Endometrium (tissue), 2 donors: ENCODE results near the gene MAP1LC3C.

ENCODE experiments used
- FAIRE-seq: peaks from 2 replicates; lab custom pipeline; 2012; peaks lifted over from hg19 to GRCh38; lab: Jason Lieb, UNC
- donor health status: control.
- donor health status: control.

The MAP1LC3C gene

DNA sequence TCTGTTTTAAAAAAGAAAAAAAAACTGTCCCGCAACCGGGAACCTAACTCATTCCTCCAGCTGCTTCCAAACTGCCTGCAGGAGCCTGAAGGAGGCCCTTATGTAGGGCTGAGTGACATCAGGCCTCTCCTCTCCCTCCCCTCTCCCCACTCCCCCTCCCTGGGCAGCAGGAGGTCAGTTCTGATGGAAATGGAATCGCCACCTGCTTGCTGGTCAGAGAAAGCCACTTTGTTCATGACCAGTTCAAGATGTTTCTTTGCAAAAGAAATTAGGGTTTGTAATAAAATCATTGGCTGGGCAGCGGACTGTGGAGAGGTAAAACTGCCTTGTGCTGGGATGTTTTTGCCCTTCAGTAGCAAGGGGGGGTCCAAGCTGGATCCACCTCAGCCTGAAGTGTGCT, at the start of gene MAP1LC3C:
Gene MAP1LC3C, minus strand, starts transcription at position 73 of the 400 bp plus-strand sequence. CDS start 90 bp downstream, outside the sequence.
- FAIRE-seq = no peak

DNA sequence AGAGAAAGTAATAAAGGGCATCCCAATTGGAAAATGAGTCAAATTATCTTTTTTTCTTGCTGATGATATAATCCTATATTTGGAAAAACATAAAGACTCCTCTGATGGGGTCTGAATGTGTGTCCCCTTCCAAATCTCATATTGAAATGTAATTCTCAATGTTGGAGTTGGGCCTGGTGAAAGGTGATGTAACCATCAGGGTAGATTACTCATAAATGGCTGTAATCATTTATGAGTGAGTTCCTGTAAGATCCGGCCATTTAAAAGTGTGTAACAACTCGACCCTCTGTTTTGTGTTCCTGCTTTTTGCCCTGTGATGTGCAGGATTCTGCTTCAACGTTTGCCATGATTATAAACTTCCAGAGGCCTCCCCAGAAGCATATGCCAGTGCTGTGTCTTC, 44.3 kb upstream of the MAP1LC3C start:
- no peak for FAIRE-seq

DNA sequence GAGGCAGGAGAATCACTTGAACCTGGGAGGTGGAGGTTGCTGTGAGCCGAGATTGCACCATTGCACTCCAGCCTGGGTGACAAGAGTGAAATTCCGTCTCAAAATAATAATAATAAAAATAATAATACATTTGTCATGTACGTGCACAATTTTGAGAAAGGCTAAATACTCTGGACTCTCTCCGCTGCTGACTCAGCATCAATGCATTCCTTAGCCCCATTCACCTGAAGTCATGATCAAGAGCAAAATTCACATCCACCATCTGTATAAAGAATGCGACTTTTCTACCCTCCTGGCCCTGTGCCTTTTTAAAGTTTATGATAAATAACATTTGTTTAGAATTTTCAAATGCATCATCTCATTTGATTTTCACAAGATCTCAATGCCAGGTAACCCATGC, 35.5 kb upstream of the MAP1LC3C start:
- no peak for FAIRE-seq

DNA sequence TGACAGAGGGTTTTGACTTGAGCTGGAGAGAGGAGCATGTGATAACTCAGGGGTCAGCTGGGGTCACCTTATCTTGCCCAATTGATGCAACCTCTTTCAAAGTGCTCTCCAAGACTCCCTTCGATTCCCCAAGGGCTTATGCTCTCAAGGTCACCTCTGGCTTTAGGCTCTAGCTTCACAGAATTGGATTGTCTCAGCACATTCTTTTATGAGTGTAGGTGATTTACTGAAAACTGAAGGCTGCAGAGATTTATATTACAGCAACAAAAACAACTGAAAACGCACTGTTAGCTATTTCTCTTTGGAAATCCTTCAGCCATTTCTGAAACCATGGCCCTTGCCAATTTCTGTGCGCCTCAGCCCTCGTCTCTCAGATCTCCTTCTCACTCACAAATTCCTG, 34.5 kb upstream of the MAP1LC3C start:
- no peak for FAIRE-seq

DNA sequence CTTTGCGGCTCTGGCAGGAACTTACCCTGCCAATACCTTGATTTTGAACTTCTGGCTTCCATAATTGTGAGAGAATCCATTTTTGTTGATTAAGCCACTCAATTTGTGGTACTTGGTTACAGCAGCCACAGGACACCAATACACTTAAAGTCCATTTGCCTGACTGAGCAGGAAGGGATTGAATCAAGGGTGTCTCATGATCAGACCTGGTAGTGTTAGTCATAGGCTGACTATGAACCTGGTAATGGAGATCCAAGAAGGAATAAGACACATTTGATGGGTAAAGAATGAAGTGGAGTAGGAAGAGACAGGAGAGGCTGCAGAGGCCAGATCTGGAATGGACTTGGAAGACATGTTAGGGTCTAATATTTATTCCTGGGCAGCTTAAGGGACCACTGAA, 31.2 kb upstream of the MAP1LC3C start:
- no peak for FAIRE-seq

DNA sequence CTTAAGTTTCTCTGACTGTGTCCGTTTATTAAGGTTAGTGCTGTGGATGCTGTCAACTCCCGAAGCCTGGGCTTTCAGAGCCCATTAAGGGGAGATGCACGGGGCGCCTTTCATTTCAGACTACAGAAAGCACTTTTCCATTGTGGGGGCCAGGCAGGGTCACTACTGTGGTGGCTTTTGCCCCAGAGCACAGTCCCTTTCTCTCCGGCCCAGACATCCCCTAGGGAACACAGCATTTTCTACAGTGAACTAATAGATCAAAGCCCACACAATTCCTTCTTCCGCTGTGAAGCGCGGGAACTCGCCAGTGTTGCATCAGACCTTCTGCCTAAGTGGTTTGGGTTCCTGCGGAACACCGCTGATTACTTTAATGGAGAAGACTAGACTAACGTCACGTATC, 26.8 kb upstream of the MAP1LC3C start:
- no peak for FAIRE-seq

DNA sequence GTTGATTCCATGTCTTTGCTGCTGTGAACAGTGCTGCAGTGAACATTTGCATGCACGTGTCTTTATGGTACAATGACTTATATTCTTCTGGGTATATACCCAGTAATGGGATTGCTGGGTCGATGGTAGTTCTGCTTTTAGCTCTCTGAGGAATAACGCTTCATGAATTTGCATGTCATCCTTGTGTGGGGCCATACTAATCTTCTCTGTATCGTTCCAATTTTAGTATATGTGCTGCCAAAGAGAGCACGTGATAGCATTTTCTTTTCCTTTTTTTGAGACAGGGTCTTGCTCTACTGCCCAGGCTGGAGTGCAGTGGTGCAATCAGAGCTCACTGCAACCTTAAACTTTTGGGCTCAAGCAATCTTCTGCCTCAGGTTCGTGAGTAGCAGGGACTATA, 24.9 kb upstream of the MAP1LC3C start:
- FAIRE-seq = no peak

DNA sequence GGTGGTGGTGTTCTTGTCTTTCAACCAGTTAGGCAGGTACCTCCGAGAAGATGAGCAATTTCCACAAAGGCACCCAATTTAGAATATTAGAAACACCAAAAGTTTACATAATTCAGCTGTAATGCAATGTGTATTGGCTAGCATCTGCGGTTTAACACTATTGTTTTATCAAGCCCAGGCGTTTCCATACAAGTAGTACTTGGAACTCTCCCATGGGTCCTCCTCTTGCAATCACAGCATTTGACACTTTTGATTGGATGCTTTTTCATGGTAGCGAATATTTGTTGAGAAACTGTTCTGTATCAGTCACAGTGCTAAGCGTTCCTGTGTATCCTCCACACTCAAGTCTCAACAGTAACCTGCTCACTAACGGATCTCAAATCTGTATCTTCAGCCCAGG, 20.1 kb upstream of the MAP1LC3C start:
- no peak for FAIRE-seq

DNA sequence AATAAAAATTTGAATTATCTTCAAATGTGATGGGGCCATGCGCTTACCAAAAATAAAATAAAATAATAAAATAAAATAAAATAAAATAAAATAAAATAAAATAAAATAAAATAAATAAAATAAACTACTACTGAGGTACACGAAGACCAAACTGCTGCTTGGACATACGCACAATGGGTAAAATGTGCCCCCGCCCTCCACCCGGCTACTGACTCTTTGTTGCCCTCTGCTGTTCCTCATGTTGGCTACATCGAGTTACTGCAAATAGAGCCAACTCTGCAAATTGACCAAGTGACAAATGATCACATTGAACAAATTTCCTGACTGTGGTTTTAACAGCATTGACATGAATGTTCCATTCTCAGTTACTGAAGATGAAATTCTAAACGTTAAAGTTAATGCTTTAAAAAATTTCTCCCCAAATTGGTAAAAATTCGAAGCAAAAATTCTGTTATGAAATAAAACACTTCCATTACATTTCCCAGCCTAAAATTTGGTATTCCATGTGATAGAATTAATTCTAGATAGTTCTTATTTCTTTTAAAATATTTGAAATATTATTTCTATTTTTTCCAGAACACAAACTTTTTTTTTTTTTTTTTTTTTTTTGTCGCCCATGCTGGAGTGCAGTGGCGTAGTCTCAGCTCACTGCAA, 18.8 kb upstream of the MAP1LC3C start:
- no peak for FAIRE-seq

DNA sequence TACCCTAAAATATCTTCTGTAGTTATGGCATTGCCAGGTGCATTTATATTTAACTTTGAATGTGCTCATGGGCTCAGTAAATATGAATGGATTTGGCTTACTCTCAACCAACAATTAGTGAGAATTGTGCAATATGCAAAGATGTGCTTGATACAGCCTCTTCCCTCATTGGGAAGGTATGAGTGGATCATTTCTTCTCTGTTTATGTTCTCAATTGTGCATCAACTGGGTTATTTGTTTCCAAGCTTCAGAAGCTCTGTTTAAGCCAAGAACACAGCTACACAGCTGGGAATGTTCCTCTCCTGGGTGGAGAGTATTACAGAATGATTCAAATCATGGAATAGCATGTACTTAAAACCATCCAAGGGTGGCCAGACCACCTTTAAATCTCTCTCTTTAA, 17.6 kb upstream of the MAP1LC3C start:
- FAIRE-seq = no peak

DNA sequence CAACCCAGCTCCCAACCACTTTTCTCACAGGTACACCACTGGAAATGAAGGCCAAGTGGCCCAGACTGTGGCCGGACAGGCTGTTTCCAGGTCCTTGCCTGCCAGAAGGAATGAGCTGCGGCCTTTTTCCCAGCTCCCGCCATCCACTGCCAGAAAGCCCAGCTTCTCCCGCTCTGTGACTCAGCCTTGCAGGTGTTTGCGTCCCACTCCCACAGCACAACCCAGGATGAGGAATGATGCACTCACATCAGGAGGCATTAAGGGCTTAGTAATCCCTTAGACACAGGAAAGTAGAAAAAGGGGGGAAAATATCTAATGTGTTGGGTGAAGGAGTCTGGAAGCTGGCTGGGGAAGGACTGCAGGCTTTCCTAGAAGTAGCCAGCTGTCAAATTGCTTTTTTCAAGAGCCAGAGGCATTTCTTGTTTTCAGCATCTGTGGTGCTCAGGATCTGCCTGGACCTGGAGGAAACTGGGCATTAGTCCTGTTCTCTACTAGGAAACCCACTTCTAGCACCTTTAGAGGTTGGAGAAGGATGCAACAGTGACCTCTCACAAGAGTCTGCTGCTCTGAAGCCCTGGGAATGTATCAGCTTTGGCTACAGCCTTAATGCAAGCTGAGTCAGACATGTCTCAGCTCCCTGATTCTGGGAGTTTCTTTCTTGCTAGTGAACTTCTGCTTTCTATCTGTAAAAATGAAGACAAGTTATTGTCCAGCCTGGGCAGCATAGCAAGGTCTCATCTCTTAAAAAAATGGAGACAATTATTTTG, 13.2 kb upstream of the MAP1LC3C start:
- FAIRE-seq = no peak

DNA sequence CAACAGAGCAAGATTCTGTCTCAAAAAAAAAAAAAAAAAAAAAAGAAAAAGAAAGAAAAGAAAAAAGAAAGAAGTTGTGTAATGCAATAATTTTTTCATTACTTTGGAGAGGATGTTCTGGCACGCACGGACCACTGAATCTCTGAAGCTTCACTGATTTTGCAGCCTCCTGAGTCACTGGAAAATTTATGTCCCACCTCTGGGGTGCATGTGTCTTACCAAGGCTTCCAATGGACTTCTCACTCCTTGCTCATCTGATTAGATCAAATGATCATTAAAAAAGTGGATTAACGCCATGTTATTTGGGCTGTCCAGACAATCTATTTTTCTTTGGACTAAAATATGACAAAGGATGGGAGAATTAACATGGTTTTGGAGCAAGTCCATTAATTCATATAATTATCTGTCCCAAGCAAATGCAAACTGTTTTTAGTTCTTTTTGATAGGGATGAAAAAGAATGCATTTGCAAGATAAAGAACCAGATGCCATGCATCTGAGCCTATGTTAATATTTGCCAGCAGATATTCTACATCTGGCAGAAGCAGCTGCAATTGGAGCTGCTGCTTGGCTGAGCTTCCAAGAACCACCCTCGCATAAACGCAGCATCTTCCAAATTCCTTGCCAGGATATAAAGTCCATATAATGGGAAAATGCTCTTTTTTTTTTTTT, 10.1 kb upstream of the MAP1LC3C start:
- FAIRE-seq = no peak

DNA sequence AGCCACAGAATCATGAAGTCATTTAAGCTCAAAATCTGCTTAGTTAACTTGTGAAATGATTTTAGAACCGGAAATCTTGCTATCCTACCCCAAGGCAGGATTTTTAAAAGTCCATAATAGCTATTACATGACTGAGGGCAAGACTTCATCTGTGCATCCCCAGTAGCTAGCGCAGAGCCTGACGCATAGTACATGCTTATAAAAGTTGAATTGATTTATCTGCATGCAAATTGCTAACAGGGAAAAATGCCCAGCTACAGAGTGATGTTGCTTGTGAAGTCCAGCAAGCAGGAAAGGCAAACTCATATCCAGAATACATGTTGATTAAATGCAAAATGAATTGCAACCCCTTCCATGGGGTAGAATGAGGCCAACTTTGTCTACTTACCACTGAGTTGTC, 8.1 kb upstream of the MAP1LC3C start:
- FAIRE-seq = no peak

DNA sequence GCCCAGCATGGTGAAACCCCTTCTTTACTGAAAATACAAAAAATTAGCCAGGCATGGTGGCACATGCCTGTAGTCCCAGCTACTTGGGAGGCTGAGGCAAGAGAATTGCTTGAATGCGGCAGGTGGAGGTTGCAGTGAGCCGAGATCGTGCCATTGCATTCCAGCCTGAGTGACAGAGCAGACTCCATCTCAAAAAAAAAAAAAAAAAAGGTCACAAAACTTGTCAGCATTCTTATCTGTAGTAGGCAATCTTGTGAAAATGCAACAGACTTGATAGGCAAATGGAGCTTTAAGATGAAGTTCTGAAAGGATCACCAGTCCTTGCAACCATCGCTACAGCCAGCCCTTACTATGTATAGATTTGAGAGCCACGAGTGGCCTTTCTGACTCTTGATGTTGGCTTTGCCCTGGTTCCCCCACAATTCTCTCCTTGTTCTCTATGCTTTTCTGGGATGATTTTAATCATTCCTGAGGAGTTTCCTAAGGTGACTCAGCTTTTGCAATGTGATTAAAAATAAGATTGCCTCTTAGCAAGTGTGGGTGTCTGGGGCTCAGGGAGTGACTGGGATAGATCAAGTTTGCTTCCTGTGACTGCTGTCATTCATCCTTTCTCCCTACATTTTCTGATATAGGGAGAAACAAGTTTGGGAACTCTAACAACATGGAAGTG, 7.1 kb upstream of the MAP1LC3C start:
- no peak for FAIRE-seq

DNA sequence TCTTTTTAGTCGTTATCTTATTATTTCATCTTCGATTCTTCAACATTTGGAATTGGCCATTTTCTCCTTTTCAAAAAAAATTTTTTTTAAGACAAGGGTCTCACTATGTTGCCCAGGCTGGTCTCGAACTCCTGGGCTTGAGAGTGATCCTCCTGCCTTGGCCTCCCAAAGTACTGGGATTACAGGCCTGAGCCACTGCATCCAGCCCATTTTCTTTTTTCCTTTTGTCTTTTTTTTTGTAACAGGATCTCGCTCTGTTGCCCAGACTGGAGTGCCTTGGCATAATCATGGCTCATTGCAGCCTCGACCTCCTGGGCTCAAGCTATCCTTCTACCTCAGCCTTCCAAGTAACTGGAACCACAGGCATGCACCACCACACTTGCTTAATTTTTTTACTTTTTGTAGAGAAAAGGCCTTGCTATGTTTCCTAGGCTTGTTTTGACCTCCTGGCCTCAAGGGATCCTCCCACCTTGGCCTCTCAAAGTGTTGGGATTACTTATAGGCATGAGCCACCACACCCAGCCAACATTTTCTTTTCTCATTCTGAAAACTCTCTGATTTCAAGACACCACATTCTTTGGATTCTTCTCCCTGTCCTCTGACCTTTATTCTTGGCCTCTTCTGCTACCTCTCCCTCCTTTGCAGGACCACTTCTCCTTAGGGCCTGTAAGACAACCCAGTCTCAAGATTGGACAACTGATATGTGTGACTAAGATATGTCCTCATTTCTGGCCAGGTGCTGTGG, 6.0 kb upstream of the MAP1LC3C start:
- no peak for FAIRE-seq

DNA sequence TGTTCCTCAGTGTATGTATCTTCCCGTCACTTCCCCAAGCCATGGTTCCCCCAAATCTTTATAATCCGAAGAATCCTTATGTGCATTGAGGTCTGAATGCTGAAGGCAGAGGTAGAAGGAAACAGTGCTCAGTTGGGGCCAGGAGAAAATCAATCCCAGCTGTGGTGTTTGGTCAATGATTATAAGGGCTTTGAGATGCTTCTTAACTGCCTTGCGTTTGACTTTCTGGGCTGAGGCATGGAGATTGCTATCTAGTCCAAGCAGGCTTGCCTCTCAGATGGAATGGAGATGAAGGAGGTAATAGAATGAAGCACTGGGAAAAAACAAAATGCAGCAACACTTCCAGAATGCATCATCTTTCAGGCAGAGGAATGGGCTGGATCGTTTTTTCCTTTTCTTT, 3.6 kb upstream of the MAP1LC3C start:
- no peak for FAIRE-seq

DNA sequence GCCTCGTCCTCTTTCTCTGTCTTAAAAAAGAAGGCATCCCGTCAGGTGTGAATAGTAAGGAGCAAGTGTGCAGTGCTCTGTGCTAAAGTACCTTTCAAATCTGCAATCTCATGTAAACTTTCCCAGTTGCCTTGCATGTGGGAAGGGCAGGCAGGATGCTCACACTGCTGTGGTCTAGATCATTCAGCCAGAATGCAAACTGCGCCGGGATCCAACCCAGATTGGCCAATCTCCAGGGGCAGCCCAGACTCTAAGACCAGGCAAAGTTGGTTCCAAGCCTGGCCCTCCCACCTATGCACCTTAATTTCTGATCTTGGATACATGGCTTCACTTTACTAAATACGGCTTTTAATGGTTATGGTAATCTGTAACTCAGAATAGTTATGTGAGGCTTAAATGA, 3.2 kb upstream of the MAP1LC3C start:
- no peak for FAIRE-seq

DNA sequence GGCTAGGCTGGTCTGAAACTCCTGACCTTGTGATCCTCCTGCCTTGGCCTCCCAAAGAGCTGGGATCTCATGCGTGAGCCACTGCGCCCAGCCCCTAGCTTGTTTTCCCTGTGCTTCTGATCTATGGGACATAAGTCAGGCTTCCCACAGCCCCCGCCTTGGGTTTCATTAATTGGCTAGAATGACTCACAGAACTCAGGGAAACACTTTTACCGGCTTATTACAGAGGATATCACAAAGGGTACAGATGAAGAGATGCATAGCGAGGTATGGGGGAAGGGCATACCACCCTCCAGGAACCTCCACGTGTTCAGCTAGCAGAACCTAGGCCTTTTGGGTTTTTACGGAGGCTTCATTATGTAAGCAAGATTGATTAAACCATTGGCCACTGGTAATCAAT, 1.5 kb upstream of the MAP1LC3C start:
- FAIRE-seq = no peak

DNA sequence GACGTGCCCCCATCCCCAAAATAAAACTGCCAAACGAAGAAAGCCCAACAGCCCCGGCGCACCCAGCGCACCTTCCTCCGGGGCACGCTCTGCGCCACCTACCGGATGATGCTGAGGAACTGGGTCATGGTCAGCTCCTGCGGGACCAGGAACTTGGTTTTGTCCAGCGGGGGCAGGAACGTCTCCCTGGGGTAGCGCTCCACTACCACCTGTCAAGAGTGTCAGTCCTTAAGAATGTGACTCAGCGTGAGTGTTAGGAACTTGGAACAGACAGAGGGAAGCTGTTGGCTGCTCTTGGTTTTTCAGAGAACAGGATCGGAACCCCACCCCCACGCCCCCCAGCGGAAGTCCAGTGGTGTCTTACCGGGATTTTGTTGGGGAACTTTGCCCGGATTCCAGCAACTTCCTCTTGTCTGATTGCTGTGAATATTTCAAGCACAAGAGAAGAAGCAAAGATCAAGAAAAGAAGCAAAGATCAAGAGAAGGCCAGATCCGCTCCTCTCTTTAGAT, 431 bp downstream of the MAP1LC3C start:
- no peak for FAIRE-seq

DNA sequence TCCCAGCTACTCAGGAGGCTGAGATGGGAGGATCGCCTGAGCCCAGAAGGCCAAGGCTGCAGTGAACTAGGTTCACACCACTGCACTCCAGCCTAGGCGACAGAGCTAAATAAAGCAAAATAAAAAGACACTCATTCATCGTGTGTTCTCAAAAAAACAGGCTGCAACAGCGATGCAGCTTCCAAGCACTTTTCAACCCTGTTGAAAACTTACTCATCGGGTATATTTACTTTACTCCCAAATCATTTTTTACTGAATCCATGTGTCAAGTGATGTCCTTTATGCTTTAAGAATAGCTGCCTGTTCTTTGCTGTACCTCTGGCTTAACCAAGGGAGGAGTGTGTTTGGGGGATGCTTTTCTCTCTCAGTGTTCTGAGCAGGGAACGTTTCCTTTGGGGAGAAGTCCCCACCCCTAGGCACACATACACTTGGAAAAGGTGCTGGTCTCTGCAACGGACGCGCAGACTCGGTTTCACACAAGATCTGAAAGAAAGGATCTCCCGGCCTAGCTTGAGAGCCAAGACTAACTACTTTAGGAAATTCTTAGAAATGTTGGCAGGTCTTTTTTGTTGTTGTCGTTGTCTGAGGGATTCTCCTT, 1.4 kb downstream of the MAP1LC3C start:
- FAIRE-seq = no peak

DNA sequence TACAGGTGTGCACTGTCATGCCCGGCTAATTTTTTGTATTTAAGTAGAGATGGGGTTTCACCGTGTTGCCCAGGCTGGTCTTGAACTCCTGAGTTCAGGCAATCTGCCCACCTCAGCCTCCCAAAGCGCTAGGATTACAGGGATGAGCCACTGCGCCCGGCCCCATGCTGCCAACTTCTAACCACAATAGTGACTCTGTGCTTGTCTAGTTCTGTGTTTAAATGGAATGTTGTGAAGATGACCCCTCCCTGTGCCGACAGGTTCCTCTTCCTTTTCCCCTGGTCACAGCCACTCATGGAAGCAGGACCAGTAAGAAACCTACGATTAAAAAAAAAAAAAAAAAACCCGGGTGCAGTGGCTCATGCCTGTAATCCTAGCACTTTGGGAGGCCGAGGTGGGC, 4.7 kb downstream of the MAP1LC3C start:
- FAIRE-seq = no peak

DNA sequence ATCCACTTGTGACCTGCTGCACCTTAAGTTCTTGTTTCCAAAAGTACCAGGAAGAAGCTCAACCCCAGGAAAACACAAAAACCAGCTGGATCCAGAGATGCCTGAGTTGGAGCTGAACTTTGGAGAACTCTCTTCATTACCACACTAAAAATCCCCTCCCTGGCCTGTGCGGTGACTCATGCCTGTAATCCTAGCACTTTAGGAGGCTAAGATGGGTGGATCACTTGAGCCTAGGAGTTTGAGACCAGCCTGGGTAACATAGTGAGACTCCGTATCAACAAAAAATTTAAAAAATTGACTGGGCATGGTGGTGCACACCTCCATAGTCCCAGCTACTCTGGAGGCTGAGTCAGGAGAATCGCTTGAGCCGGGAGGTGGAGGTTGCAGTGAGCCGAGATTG, 6.2 kb downstream of the MAP1LC3C start:
- no peak for FAIRE-seq
